HepG2 (cell line): ENCODE results near the gene BEAN1. TPM values are rescaled to one million over a fixed set of nuclear protein-coding genes. Genes with fewer than 3 reads are reported as not detected.

Source experiments
- ATAC-seq: fragments of 200-7000 bp; cut with Tn5 transposase; 3 replicates; pipeline ENCODE4 v1.9.1; 2020; ENCODE audit warnings: mild to moderate bottlenecking, moderate library complexity
- BruUV-seq: library from RNA; stranded (reverse); fragments of 400-500 nt; replicated peaks from 2 replicates; lab custom pipeline; 2021; lab: Mats Ljungman, UMichigan
- CTCF ChIA-PET: fragments of 300-600 bp; formaldehyde crosslinking; extraction: SDS; loops from one replicate; lab custom pipeline; 2021; ENCODE audit warnings: low total read pairs, inconsistent platforms, low intra/inter-chr PET ratio; lab: Yijun Ruan, JAX
- POLR2A ChIA-PET: fragments of 350-600 bp; sonication (Branson Sonifier 250); formaldehyde crosslinking; loops from one replicate; lab custom pipeline; 2020; ENCODE audit warnings: antibody characterized with exemption, inconsistent platforms; lab: Yijun Ruan, JAX
- DNase-seq: peaks from one replicate; pipeline ENCODE4 v3.0.0-alpha.2; 2015; ENCODE audit warnings: low spot score
- FAIRE-seq: peaks from 3 replicates; lab custom pipeline; 2011; peaks lifted over from hg19 to GRCh38; lab: Jason Lieb, UNC
- H2AFZ ChIP-seq: one replicate; pipeline ENCODE4 v1.6.1; 2011; ENCODE audit warnings: low read length, inconsistent platforms
- H3K27ac ChIP-seq: fragments of 300-600 bp; 3 replicates; pipeline ENCODE4 v1.8.0; 2011; ENCODE audit warnings: mixed run types, mild to moderate bottlenecking, mixed read lengths, low read length, inconsistent platforms; ENCODE audit not compliant: insufficient read depth; ENCODE audit errors: extremely low read length
- H3K27me3 ChIP-seq, 2 experiments: fragments of 200-600 bp in 1 of 2; 2 replicates in 1 of 2; 3 replicates in 1 of 2; pipeline versions ENCODE4 v1.6.0 to v1.8.0; 2011; ENCODE audit warnings: low read length in 2 of 2, mild to moderate bottlenecking in 2 of 2, moderate library complexity in 2 of 2, inconsistent platforms in 1 of 2; ENCODE audit not compliant: insufficient read depth in 2 of 2, control insufficient read depth in 1 of 2
- H3K36me3 ChIP-seq, 2 experiments: fragments of 200-600 bp in 1 of 2; replicated peaks in 1 of 2; 2 replicates in 1 of 2; 3 replicates in 1 of 2; pipeline versions ENCODE4 v1.5.1 to v1.8.0; 2011; ENCODE audit warnings: low read length in 2 of 2, inconsistent platforms in 1 of 2; ENCODE audit not compliant: insufficient read depth in 2 of 2, control insufficient read depth in 1 of 2
- H3K4me1 ChIP-seq: 2 replicates; pipeline ENCODE4 v1.5.1; 2012; ENCODE audit warnings: low read length, inconsistent platforms; ENCODE audit not compliant: insufficient read depth
- H3K4me2 ChIP-seq: 2 replicates; pipeline ENCODE4 v1.6.0; 2011; ENCODE audit warnings: low read depth, low read length, inconsistent platforms
- H3K4me3 ChIP-seq, 3 experiments: fragments of 200-600 bp in 1 of 3; sonication (generic), shearing (Covaris generic) in 1 of 3; replicated peaks in 1 of 3; 2 replicates each; pipeline ENCODE4 v1.5.1; 2011 to 2016; ENCODE audit warnings: low read length in 3 of 3, inconsistent platforms in 2 of 3, low read depth in 2 of 3, mild to moderate bottlenecking in 2 of 3, control low read depth in 1 of 3, mixed read lengths in 1 of 3; ENCODE audit not compliant: insufficient read depth in 1 of 3
- H3K79me2 ChIP-seq: one replicate; pipeline ENCODE4 v1.6.1; 2011; ENCODE audit warnings: low read length, inconsistent platforms; ENCODE audit not compliant: insufficient read depth
- H3K9ac ChIP-seq: 2 replicates; pipeline ENCODE4 v1.6.0; 2011; ENCODE audit warnings: mild to moderate bottlenecking, low read depth, low read length, inconsistent platforms; ENCODE audit not compliant: insufficient read depth
- H3K9me3 ChIP-seq: 2 replicates; pipeline ENCODE4 v1.5.1; 2012; ENCODE audit warnings: mild to moderate bottlenecking, low read length
- H4K20me1 ChIP-seq: 2 replicates; pipeline ENCODE4 v1.6.0; 2011; ENCODE audit warnings: inconsistent platforms, mild to moderate bottlenecking, low read length, moderate library complexity; ENCODE audit not compliant: insufficient read depth
- ATF3 ChIP-seq: sonication (generic); formaldehyde crosslinking; IDR thresholded peaks from 2 replicates; pipeline ENCODE4 v1.4.0; 2020; ENCODE audit warnings: missing genetic modification reagents
- FUBP1 ChIP-seq: sonication (generic); formaldehyde crosslinking; IDR thresholded peaks from 2 replicates; pipeline ENCODE4 v1.5.1; 2020; ENCODE audit warnings: missing genetic modification reagents, mild to moderate bottlenecking, borderline replicate concordance
- GLI4 ChIP-seq: sonication (generic); formaldehyde crosslinking; IDR thresholded peaks from 2 replicates; pipeline ENCODE4 v1.5.1; 2020; ENCODE audit warnings: missing genetic modification reagents, mild to moderate bottlenecking, moderate library complexity, borderline replicate concordance
- RERE ChIP-seq: IDR thresholded peaks from 2 replicates; pipeline ENCODE4 v1.6.1; 2016; ENCODE audit warnings: low read depth, missing genetic modification reagents, missing compliant biosample characterization
- TOPORS ChIP-seq: sonication (generic); formaldehyde crosslinking; IDR thresholded peaks from 2 replicates; pipeline ENCODE4 v1.8.0; 2023; ENCODE audit warnings: mild to moderate bottlenecking, missing genetic modification reagents
- ZNF33B ChIP-seq: sonication (generic); formaldehyde crosslinking; IDR thresholded peaks from 2 replicates; pipeline ENCODE4 v1.5.1; 2020; ENCODE audit warnings: mild to moderate bottlenecking, missing genetic modification reagents
- ZNF430 ChIP-seq: sonication (generic); formaldehyde crosslinking; IDR thresholded peaks from 2 replicates; pipeline ENCODE4 v1.9.0; 2021; ENCODE audit warnings: mild to moderate bottlenecking, missing genetic modification reagents
- ZNF530 ChIP-seq: sonication (generic); formaldehyde crosslinking; IDR thresholded peaks from 2 replicates; pipeline ENCODE4 v1.5.0; 2020; ENCODE audit warnings: low read depth, mild to moderate bottlenecking, missing genetic modification reagents
- WGBS: methylation state at CpG from one replicate; pipeline ENCODE4 v1.1.6; 2017; ENCODE audit warnings: low lambda C conversion rate; 5-methylcytosine and 5-hydroxymethylcytosine counted together
- in situ Hi-C: cut with HindIII; loops from 2 replicates; pipeline ENCODE4 v1.10.0; 2017; ENCODE audit warnings: low pct_unique_long_range_greater_than_20kb; ENCODE audit not compliant: extremely low pct_ligation_motif_present
- intact Hi-C: fragments of 100-400 bp; cut with micrococcal nuclease; formaldehyde crosslinking; loops from one replicate; pipeline ENCODE4 v1.10.0; 2022; ENCODE audit not compliant: unreplicated experiment
- polyA plus RNA-seq, 8 experiments: library from polyadenylated mRNA; depleted of rRNA in 3 of 8; stranded (reverse) in 7 of 8; unstranded in 1 of 8; fragments of >200 nt; fragmentation: Illumina TruSeq in 4 of 8; extraction: Trizol in 4 of 8; gene quantifications; 2 replicates each; pipeline versions ENCODE4 v1.2.1 to v1.2.3, GENCODE V29; 2011 to 2016; ENCODE audit warnings: low read depth in 4 of 8, missing spikeins in 1 of 8, mixed read lengths in 1 of 8; ENCODE audit not compliant: insufficient read depth in 1 of 8
- total RNA-seq, 5 experiments: library from RNA; depleted of rRNA; stranded (reverse); fragments of >200 nt; fragmentation: Illumina TruSeq; extraction: Trizol; gene quantifications; 2 replicates each; pipeline ENCODE4 v1.2.3, GENCODE V29; 2016; ENCODE audit warnings: low read depth in 1 of 5

Gene BEAN1
- total and polyA plus RNA-seq, 2 of the 13 experiments (the other 11 are each of a cell fraction or from before 2014, with no cell fraction given), result 0.53 to 1.4 TPM

GRCh38 chr16:66474750-66475199 lies 47.7 kb downstream of the BEAN1 start (continued):
- TF ChIP-seq RERE (CRISPR knock-in tag), result no peak
- TF ChIP-seq, all 625 proteins: peak for 4

GRCh38 chr16:66475232-66475631 lies 48.1 kb downstream of the BEAN1 start:
- Histone ChIP-seq H3K79me2 (no peaks in the 10 kb centered on the region), H2AFZ (no peak overlapping the region), H4K20me1 (no peaks in the 10 kb centered on the region), H3K4me1 (peaks cover 23% of the 10 kb centered on the region), H3K9ac (no peak overlapping the region; the same call in 1 of the 2 replicates), H3K4me3 (no peak overlapping the region), H3K27ac (no peak overlapping the region), H3K9me3 (no peaks in the 10 kb centered on the region), H3K36me3 (no peaks in the 10 kb centered on the region), H3K27me3 (peaks cover 3 to 51% of the 10 kb centered on the region in 2 experiments), H3K4me2 (no peak overlapping the region; the same call in 1 of the 2 replicates)
- BruUV-seq, result no TSS peak
- POLR2A ChIA-PET, result interaction anchor here (1.3 kb wide), 1 partner anchor 67 kb away, joined by 4 read pairs; no protein-coding TSS in a partner anchor
- in situ Hi-C loops, result loop anchor here (5.0 kb wide), 1 partner anchor 68 kb away; no protein-coding TSS in a partner anchor
- ATAC-seq, result no peak
- intact Hi-C loops, result no loop called here
- no peak for DNase-seq
- TF ChIP-seq ZNF33B (CRISPR knock-in tag), result no peak
- TF ChIP-seq ZNF530 (CRISPR knock-in tag), result no peak
- no peak for TF ChIP-seq ZNF430
- TF ChIP-seq GLI4, result no peak
- no peak for TF ChIP-seq FUBP1 (CRISPR knock-in tag)
- no peak for TF ChIP-seq ATF3 (CRISPR knock-in tag)
- TF ChIP-seq TOPORS (CRISPR knock-in tag), result no peak
- WGBS, result 35% methylated on average over 1 of the region's 2 CpGs
- FAIRE-seq, result no peak
- CTCF ChIA-PET, result no interaction called here
